Activated naive CD8-positive, alpha-beta T cell treated with anti-CD3 and anti-CD28 coated beads, Interleukin-2, amount 50 U/mL, for 24 hours (primary cell): ENCODE results near the gene SCAI.
"Not testable (repeated sequence)": the region's sequence is repeated elsewhere in the genome, so short reads cannot be mapped to it uniquely, and the experiment has no call there.

ENCODE experiments used
- ATAC-seq: fragments of 150-1000 bp; cut with Tn5 transposase; one replicate; pipeline ENCODE4 v1.10.0; 2021
- DNase-seq: peaks from one replicate; pipeline ENCODE4 v3.0.0; 2021
- H3K27ac Mint-ChIP-seq: one replicate; pipeline ENCODE4 v1.8.0; 2021; ENCODE audit warnings: mild to moderate bottlenecking, mixed read lengths
- H3K27me3 Mint-ChIP-seq: one replicate; pipeline ENCODE4 v1.8.0; 2021; ENCODE audit warnings: mixed read lengths
- H3K36me3 Mint-ChIP-seq: one replicate; pipeline ENCODE4 v1.8.0; 2021; ENCODE audit warnings: low read depth, mixed read lengths
- H3K4me1 Mint-ChIP-seq: one replicate; pipeline ENCODE4 v1.8.0; 2021; ENCODE audit warnings: mixed read lengths
- H3K4me3 Mint-ChIP-seq: one replicate; pipeline ENCODE4 v1.8.0; 2021; ENCODE audit warnings: mild to moderate bottlenecking, moderate library complexity, mixed read lengths
- H3K9me3 Mint-ChIP-seq: one replicate; pipeline ENCODE4 v1.8.0; 2021; ENCODE audit warnings: mixed read lengths

Gene SCAI

DNA sequence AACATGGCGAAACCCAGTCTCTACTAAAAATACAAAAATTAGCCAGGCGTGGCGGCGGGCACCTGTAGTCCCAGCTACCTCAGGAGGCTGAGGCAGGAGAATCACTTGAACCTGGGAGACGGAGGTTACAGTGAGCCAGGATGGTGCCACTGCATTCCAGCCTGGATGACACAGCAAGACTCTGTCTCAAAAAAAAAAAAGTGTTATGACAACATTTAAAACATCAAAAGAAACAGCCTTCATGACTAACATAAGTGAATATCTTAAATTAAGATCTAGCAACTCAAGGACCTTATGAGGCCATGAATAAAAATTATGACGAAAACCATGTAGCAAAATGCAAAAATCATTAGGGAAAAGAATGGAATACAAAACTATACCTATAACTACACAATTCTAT lies 19.6 kb upstream of the SCAI start:
- Mint-ChIP-seq H3K36me3 (peaks cover 12% of the 10 kb centered on the region), H3K27ac (peak overlapping the region; percentile 27), H3K4me1 (peaks cover 10% of the 10 kb centered on the region)
- H3K9me3 Mint-ChIP-seq, H3K27me3 Mint-ChIP-seq, H3K4me3 Mint-ChIP-seq, DNase-seq, ATAC-seq: not testable (repeated sequence)

GRCh38 chr9:125161284-125161918 lies 18.1 kb upstream of the SCAI start:
- peak overlapping the region; percentile 35 for H3K27ac Mint-ChIP-seq
- no peaks in the 10 kb centered on the region for H3K27me3 Mint-ChIP-seq

DNA sequence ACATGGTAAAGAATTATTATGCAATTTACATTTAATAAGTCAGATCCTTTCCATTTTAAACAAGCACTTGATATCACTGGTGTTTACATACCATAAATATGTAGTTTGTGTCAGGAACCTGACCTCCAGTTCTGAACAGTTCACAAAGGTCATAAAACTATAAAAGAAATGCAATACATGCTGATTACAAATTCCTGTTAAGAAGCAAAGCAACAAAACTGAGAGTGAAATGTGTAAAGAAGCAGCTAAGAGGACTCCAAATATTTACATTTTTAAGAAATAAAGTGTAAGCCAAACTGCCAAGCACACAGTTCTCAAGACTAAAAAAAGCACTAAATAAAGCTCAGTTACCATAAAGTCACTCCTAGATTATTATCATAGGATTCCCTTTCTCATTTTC lies 17.4 kb upstream of the SCAI start:
- DNase-seq (no peak), ATAC-seq (no peak)
- no peaks in the 10 kb centered on the region for H3K9me3 Mint-ChIP-seq
- no peak overlapping the region for H3K4me3 Mint-ChIP-seq
- peaks cover 4% of the 10 kb centered on the region for H3K4me1 Mint-ChIP-seq
- H3K27ac Mint-ChIP-seq, result peak overlapping the region; percentile 35
- peaks cover 15% of the 10 kb centered on the region for H3K36me3 Mint-ChIP-seq
- H3K27me3 Mint-ChIP-seq, result no peaks in the 10 kb centered on the region

More at GRCh38 chr9:125161284-125161918, 18.1 kb upstream of the SCAI start:
- ATAC-seq (no peak), DNase-seq (no peak)
- Mint-ChIP-seq H3K36me3 (peaks cover 15% of the 10 kb centered on the region), H3K4me1 (peaks cover 8% of the 10 kb centered on the region), H3K9me3 (no peaks in the 10 kb centered on the region), H3K4me3 (no peak overlapping the region)

GRCh38 chr9:125156551-125156950 lies 13.2 kb upstream of the SCAI start:
- Mint-ChIP-seq H3K27ac (no peak overlapping the region), H3K4me3 (no peak overlapping the region), H3K9me3 (no peaks in the 10 kb centered on the region), H3K4me1 (peaks cover 2% of the 10 kb centered on the region), H3K36me3 (peaks cover 26% of the 10 kb centered on the region), H3K27me3 (no peaks in the 10 kb centered on the region)
- ATAC-seq (no peak), DNase-seq (no peak)

DNA sequence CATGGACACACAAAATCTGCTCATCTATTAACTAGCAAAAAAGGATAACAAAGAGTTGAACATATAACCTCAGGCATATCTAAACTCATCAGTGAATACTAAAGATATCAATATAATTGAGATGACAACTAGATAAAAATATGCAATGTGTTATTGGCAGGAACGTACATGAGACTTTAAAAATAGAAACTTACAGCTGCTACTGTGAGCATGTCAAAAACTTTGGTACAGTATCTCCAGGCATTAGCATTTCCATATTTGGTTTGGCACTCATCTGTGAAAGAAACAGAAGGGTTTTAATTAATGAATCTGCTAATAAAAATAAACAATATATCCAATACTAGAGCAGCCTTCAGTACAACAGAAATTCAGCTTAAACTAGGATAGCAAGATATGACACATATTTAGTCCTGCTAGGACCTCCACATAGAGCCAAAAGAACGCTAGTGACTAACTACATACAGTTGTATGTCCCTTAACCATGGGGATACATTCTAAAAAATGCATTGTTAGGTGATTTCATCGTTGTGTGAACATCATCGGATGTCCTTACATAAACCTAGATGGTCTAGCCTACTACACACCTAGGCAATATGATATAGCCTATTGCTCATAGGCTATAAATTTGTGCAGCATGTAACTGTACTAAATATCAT lies 10.5 kb upstream of the SCAI start:
- Mint-ChIP-seq H3K9me3 (no peaks in the 10 kb centered on the region), H3K4me3 (no peak overlapping the region), H3K27me3 (no peaks in the 10 kb centered on the region), H3K27ac (no peak overlapping the region), H3K36me3 (peaks cover 23% of the 10 kb centered on the region), H3K4me1 (no peaks in the 10 kb centered on the region)
- no peak for ATAC-seq
- no peak for DNase-seq

DNA sequence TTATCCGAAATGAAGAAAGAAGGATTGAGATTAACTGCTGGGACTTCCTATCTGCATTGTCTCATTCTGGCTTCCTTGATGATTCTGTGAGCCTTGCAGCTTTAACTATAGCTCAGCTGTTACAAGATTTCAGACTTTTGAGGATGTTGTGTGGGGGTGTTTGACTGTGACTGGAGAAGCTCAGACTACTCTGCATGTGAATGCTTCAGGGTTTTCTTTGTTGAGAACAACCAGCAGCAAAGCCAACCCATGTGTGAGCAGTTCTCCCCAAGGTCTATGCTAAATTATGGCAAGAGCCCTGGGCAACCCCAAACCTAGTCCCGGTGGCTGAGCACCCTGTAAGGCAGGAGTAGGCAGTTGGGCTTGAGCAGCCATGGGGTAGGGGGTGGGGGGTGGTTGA lies 8.4 kb upstream of the SCAI start:
- DNase-seq (no peak), ATAC-seq (no peak)
- Mint-ChIP-seq H3K36me3 (peaks cover 17% of the 10 kb centered on the region), H3K4me1 (no peaks in the 10 kb centered on the region), H3K27me3 (no peaks in the 10 kb centered on the region), H3K27ac (no peak overlapping the region), H3K4me3 (no peak overlapping the region), H3K9me3 (no peaks in the 10 kb centered on the region)

DNA sequence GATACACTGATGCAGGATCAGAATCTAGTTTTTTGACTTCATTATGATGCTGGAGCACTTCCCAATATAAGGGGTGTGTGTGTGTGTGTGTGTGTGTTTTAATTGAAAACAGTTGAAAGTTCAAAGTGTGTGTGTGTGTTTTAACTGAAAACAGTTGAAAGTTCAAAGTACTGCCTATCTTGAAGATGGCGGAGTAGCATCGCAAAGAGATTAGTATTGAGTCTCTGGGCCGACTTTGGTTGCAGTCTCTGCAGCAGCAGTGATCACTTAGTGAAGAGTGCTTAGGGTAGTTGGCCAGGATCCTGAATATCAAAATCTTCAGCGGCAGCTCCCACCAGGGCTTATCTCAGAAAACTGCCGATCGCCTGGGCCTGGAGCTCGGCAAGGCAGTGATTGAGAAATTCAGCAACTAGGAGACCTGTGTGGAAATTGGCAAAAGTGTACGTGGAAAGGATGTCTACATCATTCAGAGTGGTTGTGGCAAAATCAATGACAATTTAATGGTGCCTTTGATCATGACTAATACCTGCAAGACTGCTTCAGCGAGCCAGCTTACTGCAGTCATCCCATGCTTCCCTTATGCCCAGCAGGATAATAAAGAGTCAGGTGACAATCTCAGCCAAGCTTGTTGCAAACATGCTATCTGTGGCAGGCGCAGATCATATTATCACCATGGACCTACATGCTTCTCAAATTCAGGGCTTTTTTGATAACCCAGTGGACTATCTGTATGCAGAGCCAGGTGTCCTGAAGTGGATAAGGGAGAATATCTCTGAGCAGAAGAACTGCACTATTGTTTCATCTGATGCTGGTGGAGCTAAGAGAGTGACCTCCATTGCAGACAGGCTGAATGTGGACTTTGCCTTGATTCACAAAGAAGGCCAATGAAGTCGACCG lies 7.3 kb upstream of the SCAI start:
- no peak for ATAC-seq
- Mint-ChIP-seq H3K36me3 (peaks cover 14% of the 10 kb centered on the region), H3K4me1 (no peaks in the 10 kb centered on the region), H3K27me3 (no peaks in the 10 kb centered on the region), H3K4me3 (no peak overlapping the region), H3K27ac (no peak overlapping the region), H3K9me3 (no peaks in the 10 kb centered on the region)
- no peak for DNase-seq

DNA sequence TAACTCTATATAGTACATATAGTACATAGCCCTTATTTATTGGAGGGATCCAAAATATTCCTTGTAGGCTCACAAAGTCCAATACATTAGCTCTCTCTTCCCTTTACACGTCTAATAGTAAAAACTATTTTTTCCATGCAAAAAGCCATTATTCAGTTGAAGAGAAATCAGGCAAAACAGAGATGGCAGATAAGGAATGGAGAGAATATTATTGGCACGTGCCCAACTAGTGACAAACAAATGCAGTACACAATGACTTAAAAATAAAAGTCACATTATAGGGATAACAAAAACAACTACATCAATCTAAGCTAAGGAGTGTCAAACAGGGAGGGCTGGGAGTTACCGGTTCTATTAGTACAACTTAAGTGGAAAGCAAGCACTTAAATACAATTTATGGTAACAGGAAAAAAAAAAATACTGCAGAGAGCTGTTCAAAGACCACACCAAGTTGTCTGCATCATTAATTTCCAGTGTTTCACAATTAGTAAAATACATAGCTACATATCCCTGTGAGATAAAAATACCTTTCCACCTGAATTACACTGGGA lies 4.1 kb upstream of the SCAI start:
- Mint-ChIP-seq H3K9me3 (no peaks in the 10 kb centered on the region), H3K27me3 (no peaks in the 10 kb centered on the region), H3K4me3 (no peak overlapping the region), H3K4me1 (peaks cover 9% of the 10 kb centered on the region), H3K27ac (no peak overlapping the region), H3K36me3 (peaks cover 5% of the 10 kb centered on the region)
- DNase-seq (no peak), ATAC-seq (no peak)

DNA sequence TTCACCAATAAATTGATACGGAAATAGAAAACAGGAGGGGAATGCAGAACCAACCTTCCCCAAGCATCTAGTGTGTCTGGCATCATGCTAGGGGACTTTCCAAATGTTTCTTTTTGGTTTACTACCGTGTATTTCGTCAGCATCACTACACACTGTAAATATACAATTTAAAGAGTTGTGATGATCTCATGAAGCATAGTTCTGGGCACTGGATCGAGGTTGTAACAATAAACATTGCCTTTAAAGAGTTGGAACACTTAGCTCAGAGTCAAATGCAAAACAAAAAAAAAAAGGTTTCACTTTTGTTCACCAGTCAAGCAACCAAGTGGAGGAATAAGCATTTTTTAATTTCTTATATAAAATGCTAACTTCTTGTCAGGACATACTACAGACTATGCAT lies 2.9 kb upstream of the SCAI start:
- no peaks in the 10 kb centered on the region for H3K27me3 Mint-ChIP-seq
- no peak overlapping the region for H3K27ac Mint-ChIP-seq
- H3K9me3 Mint-ChIP-seq, result no peaks in the 10 kb centered on the region
- peaks cover 2% of the 10 kb centered on the region for H3K36me3 Mint-ChIP-seq
- H3K4me3 Mint-ChIP-seq, result no peak overlapping the region
- H3K4me1 Mint-ChIP-seq, result peaks cover 20% of the 10 kb centered on the region
- DNase-seq (no peak), ATAC-seq (no peak)

DNA sequence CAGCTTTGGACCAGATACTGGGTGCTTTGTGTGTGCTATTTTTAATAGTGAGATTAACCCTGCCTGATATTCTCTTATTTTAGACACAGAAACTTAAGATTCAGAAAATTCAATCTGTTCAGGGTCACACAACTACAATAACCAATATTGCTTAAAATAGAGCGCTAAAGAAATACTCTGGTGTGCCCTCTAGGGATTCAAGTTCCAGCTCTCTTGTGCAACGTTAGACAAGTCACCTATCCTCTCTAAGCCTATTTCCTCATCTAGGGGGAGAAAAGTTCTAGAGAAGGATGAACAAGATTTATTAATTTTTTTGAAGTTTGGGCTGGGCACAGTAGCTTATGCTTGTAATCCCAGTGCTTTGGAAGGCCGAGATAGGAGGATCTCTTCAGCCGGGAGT lies 2.1 kb upstream of the SCAI start:
- Mint-ChIP-seq H3K9me3 (no peaks in the 10 kb centered on the region), H3K4me3 (no peak overlapping the region), H3K27ac (no peak overlapping the region), H3K36me3 (peaks cover 2% of the 10 kb centered on the region), H3K4me1 (peaks cover 20% of the 10 kb centered on the region), H3K27me3 (no peaks in the 10 kb centered on the region)
- DNase-seq (no peak), ATAC-seq (no peak)

- H3K27ac Mint-ChIP-seq, result peak overlapping the region; percentile 75
- H3K9me3 Mint-ChIP-seq, result no peaks in the 10 kb centered on the region
- peaks cover 23% of the 10 kb centered on the region for H3K4me1 Mint-ChIP-seq
- H3K36me3 Mint-ChIP-seq, result no peaks in the 10 kb centered on the region
- H3K4me3 Mint-ChIP-seq, result peak overlapping the region; percentile 86
- DNase-seq, result peak; percentile 25
- ATAC-seq, result no peak
- no peaks in the 10 kb centered on the region for H3K27me3 Mint-ChIP-seq
Measured at GRCh38 chr9:125142560-125143376, 560 bp downstream of the SCAI start.

DNA sequence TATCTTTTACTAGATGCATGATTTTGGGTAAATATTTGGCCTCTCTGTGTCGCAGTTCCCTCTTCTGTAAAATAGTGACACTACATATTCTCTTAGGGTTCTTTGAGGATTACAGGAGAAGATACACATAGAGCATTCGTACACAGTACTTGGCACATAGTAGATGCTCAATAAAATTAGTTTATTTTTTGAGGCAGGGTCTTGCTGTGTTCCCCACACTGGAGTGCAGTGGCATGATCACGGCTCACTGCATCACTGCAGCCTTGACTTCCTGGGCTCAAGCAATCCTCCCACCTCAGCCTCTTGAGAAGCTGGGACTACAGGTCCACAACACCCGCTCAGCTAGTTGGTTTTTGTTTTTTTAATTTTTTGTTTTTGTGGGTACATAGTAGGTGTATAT lies 1.6 kb downstream of the SCAI start:
- H3K36me3 Mint-ChIP-seq, result no peaks in the 10 kb centered on the region
- no peaks in the 10 kb centered on the region for H3K27me3 Mint-ChIP-seq
- H3K9me3 Mint-ChIP-seq, result no peaks in the 10 kb centered on the region
- H3K4me3 Mint-ChIP-seq, result peak overlapping the region; percentile 86
- no peak for DNase-seq
- H3K27ac Mint-ChIP-seq, result no peak overlapping the region
- no peak for ATAC-seq
- H3K4me1 Mint-ChIP-seq, result peaks cover 23% of the 10 kb centered on the region

DNA sequence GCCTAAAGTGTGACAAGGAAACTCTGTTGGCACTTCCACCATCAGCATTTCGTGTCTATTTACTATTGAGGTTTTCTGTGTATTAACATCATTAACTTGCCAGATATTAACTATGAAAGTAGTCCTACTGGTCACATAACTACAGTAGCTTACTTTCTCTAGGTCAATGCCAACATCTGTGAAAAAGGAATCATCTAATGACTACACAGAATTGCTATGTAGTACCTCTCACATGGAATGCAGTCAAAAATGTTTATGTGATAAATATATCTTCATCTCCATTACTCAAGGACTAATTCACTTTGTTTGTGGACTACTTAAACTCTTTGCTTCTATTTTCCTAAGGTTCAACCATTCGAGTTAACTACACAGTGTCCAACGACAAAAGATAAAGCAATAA lies 2.1 kb downstream of the SCAI start:
- H3K4me1 Mint-ChIP-seq, result peaks cover 23% of the 10 kb centered on the region
- ATAC-seq (no peak), DNase-seq (no peak)
- no peaks in the 10 kb centered on the region for H3K27me3 Mint-ChIP-seq
- no peak overlapping the region for H3K27ac Mint-ChIP-seq
- H3K36me3 Mint-ChIP-seq, result no peaks in the 10 kb centered on the region
- no peaks in the 10 kb centered on the region for H3K9me3 Mint-ChIP-seq
- no peak overlapping the region for H3K4me3 Mint-ChIP-seq

DNA sequence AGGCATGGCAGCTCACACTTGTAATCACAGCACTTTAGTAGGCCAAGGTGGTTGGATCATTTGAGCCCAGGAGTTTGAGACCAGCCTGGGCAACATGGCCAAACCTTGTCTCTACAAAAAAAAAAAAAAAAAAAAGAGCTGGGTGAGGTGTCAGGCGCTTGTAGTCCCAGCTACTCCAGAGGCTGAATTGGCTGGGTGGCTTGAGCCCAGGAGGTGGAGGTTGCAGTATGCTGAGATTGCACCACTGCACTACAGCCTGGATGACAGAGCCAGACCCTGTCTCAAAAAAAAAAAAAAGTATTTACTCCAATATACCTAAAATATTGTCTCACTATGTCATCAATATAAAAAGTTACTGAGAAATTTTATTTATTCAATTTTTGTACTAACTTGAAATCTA lies 2.8 kb downstream of the SCAI start:
- H3K36me3 Mint-ChIP-seq, result no peaks in the 10 kb centered on the region
- peaks cover 23% of the 10 kb centered on the region for H3K4me1 Mint-ChIP-seq
- no peak overlapping the region for H3K4me3 Mint-ChIP-seq
- H3K27me3 Mint-ChIP-seq, result no peaks in the 10 kb centered on the region
- DNase-seq (no peak), ATAC-seq (no peak)
- H3K9me3 Mint-ChIP-seq, result no peaks in the 10 kb centered on the region
- no peak overlapping the region for H3K27ac Mint-ChIP-seq
